Urothelium cell line (cell line): ENCODE results near the gene TMTC4.
"Not testable (repeated sequence)": the region's sequence is repeated elsewhere in the genome, so short reads cannot be mapped to it uniquely, and the experiment has no call there.

Experiments
- DNase-seq: peaks from one replicate; pipeline ENCODE4 v3.0.0; 2011; ENCODE audit warnings: low spot score, mixed read lengths
- FAIRE-seq: peaks from 2 replicates; lab custom pipeline; 2011; peaks lifted over from hg19 to GRCh38; lab: Jason Lieb, UNC

The TMTC4 gene

DNA sequence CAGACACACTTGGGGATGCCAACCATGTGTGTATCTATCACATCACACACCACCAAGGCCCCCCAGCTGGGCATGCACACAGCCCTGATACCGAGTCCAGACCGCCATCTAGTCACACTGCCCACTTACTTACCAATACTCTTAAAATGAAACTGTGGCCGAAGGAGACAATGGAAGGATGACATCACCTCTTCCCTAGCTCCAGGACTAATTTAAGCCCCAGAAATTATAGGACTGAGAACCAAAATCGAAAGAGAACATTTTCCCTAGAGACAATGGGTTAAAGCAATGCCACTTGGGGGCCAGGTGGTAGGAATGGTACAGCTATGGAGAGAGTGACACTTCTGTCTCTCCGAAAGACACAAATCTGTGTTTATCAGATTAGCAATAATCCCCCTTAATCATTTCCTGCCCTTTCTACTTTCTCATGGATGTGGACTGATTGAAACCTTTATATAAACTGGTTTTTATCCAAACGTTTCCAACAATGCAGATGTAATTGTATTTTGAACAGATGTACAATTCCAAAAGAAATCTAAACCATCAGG lies 85.3 kb downstream of the TMTC4 start:
- DNase-seq (no peak), FAIRE-seq (no peak)

DNA sequence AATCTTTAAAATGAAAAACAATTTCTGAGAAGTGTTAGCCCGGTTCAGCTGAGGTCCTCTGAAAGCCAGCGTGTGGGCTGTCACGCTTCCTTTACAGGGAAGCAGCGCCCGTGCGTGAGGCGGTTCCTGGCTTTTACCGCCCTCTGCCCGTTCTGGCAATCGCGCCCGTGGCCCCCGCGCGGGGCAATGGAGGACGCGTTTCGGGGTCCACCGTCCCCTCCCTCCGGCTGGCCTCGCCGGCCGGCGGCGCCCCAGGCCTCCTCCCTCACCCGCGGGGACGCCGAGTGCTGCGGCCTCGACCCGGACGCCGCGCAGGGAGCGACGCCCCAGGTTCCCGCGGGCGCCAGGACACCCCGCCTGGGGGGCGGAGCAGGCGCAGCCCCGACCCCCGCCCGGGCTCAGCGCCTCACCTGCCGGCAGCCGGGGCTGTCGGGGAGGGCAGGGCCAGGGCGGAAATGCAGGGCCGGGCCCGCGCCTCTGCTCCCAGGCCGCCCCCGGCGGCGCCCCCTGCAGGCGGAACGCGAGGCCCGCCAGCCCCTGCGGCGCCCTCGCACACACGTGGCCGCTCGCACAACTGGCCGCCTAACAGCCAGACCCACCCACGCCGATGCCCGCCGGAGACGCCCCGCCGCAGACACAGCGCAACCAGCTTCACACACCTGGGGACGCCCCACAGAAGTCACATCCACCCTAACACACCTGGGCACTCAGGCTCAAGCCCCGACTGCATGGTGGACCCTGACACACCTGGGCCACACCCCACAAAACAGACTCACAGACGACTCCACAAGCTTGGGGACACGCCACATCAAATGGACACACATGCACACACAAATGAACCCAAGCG lies 86.0 kb downstream of the TMTC4 start, which contains the start of gene GGACT:
Gene GGACT, minus strand, starts transcription at position 459 of the 847 bp plus-strand sequence. CDS start 56,198 bp downstream, outside the sequence.
- FAIRE-seq (no peak), DNase-seq (no peak)

DNA sequence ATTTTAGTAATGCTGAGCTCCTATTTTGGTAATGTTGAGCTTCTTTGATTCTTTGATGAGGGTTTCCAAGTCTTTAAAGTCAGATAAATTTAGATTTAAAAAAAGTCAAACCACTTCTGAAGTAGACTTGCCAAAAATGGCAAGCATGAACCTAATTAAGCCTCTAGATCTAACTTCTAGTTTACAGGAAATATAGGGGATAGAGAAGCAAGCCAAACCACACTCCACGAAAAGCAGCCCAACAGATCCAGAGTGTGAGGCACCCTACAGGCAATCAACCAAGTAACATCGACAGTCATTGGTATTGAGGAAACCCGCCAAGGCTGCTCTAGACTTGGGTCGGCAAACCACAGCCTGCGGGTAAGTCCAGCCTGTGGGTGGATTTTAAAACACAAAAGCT lies 89.7 kb downstream of the TMTC4 start:
- FAIRE-seq (no peak), DNase-seq (no peak)

DNA sequence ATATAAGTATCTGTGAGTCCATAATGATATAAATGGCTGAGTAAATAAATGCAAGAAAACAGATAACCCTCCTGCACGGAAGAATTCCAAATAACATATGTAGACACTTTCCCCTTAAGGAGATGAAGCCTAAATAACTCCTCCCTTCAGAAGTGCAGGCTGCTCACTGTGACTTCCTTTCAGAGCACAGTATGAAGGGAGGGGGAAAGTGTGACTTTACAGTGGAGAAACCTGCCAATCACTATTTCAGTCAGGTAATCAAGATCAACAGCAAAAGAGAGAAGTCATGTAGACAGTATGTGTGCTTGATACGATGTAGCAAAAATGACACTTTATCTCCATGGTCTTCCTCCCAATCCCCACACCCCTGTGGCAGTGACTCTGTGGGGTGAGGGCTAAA lies 93.1 kb downstream of the TMTC4 start:
- no peak for DNase-seq

DNA sequence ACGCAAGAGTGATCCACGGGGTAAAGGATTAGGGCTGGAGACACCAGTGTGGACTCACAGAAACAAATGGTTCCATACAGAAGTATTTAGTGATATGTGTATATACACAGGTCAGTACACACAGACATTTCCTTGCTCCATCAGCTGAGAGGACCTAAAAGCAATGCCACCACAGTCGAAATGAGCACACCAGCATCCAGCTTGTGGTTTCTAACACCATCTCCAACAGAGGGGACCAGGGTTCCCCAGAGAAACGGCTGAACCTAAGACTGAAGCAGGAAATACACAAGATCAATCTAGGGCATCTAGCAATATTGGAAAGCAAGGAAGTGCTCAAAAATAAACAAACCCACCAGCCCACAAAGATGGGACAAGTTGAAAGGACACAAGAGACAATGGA lies 93.6 kb downstream of the TMTC4 start:
- DNase-seq (no peak), FAIRE-seq (no peak)

More for the DNA sequence above, 93.1 kb downstream of the TMTC4 start:
- FAIRE-seq = no peak

DNA sequence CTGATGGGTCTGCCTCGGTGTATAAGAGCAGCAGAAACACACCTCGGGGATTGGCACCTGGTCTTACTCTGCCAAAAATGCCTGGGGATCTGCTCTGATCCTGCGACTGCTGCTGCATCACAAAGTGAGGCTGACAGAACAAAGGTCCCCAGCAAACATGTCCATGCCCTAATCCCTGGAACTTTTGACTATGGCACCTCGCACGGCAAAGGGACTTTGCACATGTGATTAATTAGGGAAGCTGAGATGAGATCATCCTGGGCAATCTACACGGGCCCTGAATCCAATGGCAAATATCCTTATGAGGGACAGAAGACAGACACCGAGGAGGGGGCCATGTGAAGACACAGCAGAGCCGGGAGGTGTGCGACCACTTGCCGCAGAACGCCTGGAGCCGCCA lies 94.5 kb downstream of the TMTC4 start:
- FAIRE-seq = no peak

DNA sequence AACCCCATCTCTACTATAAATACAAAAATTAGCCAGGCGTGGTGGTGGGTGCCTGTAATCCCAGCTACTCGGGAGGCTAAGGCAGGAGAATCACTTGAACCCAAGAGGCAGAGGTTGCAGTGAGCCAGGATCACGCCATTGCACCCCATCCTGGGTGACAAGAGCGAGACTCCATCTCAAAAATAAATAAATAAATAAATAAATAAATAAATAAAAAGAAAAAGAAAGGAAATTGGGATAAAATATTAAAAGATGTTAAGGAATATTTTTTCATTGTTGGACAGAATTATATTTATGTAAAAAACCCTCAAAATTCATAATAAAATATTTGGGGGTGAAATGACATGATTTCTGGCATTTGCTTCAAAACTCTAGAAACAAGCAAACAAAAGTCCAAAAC lies 97.4 kb downstream of the TMTC4 start:
- not testable (repeated sequence) for DNase-seq, FAIRE-seq

More for the DNA sequence above, 94.5 kb downstream of the TMTC4 start:
- no peak for DNase-seq

DNA sequence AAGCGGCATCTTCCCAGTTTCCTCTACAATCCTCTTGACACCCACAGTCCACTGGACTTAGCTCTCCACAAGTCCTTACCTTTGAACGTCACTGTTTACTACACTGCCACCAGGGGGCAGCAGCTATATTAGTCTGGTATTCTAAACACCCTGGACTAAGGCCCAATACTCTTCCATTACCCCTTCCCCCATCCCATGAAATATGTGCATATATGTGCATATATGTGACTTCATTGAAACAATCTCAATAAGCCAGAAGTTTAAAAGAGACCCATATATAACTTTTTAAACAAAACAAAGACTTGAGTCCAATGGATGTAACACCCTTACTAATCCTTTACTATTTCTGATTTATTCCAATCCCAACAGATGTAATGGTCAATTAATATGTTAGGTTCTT lies 101.5 kb downstream of the TMTC4 start:
- FAIRE-seq = no peak
- DNase-seq = peak; percentile 40

DNA sequence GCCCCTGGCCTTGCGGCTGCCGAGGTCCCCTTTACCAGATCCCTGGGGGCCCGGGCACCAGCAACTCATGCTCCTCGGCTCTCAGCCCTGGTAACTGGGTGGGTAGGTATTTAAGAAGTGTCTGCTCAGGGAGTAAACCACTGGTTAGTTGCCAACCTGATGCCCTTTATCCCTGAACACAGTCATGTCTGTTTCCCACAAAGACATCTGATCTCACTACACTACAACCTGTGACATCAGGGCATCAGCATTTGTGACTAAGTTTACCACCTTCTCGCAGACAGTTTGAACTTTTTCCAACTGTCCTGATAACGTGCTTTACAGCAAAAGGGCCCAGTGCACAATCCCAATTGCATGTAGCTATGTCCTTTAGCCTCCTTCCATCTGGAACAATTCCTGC lies 108.1 kb downstream of the TMTC4 start:
- DNase-seq (peak; percentile 36), FAIRE-seq (no peak)

DNA sequence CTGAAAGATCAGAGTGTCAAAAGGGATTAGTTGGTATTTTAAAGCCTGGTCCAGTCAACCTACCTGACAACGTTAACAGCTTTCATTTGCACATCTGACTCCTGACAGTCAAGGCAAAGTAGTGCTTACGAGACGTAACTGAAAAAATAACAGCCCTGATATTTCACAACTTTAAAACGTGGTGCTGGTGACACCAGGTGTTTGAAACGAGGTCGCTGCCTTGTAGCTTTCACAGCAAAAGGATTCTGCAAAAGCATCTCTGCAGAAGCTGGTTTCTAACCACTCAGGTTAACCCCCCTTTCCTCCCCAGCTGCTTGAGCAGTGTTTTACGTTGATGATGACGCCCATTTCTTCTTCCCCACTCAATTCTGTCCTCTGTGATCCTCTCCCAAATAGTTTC lies 109.3 kb downstream of the TMTC4 start:
- DNase-seq (no peak), FAIRE-seq (no peak)

DNA sequence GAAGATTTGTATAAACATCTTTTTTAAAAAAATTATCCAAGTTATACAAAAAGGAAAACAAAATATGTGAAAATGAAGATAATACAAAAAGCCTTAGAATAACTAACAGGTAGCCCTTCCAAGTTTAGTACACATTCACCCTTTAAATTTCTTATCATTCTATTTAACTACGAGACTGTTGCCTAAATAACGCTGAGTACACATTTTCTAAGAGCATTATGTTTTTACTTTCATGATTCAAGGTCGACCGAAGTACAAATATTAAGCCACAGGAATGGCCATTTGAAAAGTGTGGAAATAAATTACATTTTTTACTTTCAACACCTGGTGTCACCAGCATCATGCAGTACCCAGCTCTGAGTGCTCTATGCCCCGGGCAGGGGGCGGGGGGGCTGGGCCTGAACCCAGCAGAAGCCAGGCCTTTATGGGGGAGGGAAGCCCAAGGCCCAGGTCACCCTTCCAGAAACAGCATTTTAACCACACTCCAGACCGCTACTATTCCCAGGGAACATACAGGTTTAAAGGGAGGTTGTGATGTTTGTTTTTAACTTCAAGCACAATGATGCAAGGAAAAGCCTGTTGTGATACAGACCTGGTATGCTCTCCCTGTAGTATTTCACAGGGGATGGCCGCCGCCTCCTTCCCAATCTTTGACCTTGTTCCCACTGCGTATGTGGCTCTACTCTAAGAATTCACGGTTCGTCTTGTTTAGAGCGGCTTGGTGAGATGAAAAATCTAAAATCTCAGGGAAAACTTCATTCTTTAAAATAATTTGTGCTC lies 110.0 kb downstream of the TMTC4 start:
- DNase-seq (no peak), FAIRE-seq (no peak)

DNA sequence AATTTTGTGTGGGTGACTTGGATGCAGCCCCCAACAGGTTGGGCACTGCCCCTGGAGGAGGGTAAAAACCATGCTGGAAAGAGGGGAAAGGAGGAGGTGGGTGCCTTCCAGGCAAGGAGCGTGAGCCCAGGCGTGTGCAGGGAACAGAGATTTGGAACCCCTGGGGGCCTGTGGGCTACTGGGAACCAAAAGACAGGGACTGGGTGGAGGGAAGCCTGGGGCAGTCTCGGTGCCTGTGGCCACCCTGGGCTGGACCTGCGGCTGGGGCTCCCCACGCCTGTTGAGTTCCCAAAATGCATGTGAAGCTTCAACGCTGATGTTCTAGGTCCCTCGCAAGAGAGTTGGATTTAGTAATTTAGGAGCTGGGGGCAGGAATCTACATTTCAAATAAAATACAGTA lies 110.8 kb downstream of the TMTC4 start:
- FAIRE-seq (no peak), DNase-seq (no peak)

DNA sequence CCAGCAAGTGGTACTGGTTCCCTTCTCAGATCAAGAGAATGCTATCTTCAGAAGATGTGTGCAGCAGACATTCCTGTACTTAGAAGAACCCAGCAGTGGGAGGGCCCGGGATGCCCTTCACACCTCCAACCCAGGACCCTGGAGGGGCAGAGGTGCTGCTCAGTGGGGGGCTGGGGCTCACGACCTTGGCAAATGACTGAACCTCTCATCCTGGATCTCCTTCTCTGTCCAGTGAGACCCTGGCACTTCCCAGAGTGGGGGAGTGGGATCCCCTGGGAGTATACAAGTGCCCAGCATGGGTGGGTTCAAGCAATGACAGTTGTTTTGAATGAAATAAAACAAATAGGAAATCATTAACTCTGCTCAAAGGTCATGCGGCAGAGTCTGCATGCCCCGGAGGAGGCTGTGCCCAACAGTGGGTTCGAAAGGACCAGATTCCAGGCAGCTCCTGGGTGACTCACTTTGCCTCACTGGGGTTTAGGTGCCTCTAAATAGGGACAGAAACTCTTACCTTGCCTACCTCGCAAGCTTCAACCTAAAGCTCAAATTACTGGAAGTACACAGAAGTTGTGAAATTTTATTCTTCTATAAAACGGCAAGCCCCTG lies 112.9 kb downstream of the TMTC4 start:
- DNase-seq = no peak
- FAIRE-seq = no peak

DNA sequence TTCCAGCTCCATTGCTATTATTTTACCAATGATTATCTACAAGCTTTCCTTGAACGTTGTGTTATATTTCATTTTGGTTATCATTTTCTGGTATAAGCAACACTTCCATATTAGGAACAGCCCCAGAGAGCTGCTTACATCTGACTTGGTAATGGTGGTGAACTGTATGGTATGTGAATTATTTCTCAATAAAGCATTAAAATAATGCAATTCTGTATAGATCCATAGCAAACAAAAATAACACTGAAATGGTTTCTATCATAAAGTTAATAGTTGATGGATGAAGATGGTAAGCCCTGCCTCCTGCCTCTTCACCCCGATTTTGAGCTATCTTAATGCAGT lies 113.5 kb downstream of the TMTC4 start:
- no peak for DNase-seq
- no peak for FAIRE-seq

DNA sequence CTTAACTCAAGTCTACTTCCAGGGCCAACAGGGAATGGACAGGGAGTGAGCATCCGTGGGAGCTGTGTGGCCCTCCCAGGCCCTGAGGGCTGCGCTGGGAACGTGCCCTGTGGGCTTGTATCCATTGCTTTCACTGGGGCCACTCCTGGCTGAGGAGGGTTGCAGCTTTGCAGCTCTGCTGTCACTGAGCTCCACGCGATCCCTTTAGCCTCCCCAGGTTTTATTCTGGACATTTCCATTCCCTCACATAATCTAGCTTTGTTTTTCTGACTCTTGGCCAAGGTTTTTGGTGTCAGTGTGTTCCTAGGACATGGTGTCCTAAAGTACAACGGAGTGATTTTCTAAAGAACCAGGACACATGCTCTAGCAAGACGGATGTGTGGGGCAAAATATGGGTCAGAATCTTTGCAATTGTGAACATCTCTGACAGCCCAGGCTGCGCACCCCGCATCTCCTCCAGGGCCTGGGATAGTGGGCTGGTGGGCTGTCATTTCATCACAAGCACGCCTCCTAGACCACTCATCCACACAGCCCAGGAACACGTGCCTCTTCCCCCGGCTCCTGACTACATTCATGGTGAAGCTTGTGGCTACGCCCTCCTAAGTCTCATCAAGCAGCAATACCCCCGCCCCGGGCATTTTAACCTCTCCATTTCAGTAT lies 114.0 kb downstream of the TMTC4 start:
- no peak for FAIRE-seq
- DNase-seq = no peak

DNA sequence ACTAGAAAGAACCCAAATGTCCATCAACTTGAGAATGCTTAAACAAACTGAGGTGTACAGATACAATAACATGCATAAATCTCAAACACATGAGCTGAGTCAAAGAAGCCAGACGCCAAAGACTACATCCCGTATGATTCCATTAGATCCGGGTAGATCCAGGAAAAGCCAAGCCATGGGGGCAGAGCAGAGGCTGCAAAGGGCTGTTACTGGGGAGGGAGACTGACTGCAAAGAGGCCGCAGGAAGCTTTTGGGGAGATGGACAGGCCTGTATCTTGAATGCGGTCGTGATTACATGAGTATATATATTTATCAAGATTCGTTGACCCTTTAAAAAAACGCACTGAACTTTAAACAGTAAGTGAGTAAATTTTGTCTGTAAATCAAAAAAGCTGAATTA lies 114.7 kb downstream of the TMTC4 start:
- DNase-seq (no peak), FAIRE-seq (no peak)
